Measurements from ENCODE around the gene KCTD20.

KCTD20 gene

DNA sequence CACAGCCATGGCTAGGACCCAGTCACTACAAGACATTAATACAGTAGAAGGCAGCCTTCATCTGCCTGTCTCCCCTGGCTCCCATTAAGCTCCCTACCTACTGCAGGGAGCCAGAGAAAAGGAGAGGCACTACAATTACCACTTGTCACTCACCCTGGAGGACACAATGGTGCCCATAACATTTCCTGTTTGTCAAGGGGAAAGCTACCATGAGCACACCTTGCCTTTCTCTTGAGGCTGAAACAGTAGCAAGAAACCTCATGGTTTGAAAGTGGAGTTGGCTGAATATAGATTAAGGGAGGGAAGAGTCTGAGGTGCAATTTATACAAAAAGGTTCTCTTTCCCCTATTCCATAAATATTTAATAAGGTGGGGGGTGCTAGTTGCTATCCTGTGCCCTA lies 76.6 kb downstream of the KCTD20 start:
- Histone ChIP-seq H3K9ac (ENCODE audit: low read length in 5 of 5) (no peak overlapping the region), H3K9me3 (ENCODE audit: control insufficient read depth in 5 of 5, low read length in 5 of 5) (no peaks in the 10 kb centered on the region), H3K27me3 (ENCODE audit: control insufficient read depth in 5 of 5, insufficient read depth in 4 of 5, low read length in 5 of 5) (no peaks in the 10 kb centered on the region), H3K27ac (ENCODE audit: low read depth, low read length) (no peak overlapping the region), H3K4me1 (ENCODE audit: control insufficient read depth in 5 of 5, insufficient read depth in 5 of 5, low read length in 5 of 5) (peaks cover 0 to 6% (median 0%) of the 10 kb centered on the region in 5 donors), H3K36me3 (ENCODE audit: control insufficient read depth in 5 of 5, insufficient read depth in 5 of 5, low read length in 5 of 5) (peaks cover 49 to 78% (median 64%) of the 10 kb centered on the region in 5 donors), H3K4me3 (ENCODE audit: low read depth in 1 of 5, low read length in 5 of 5) (no peak overlapping the region)

DNA sequence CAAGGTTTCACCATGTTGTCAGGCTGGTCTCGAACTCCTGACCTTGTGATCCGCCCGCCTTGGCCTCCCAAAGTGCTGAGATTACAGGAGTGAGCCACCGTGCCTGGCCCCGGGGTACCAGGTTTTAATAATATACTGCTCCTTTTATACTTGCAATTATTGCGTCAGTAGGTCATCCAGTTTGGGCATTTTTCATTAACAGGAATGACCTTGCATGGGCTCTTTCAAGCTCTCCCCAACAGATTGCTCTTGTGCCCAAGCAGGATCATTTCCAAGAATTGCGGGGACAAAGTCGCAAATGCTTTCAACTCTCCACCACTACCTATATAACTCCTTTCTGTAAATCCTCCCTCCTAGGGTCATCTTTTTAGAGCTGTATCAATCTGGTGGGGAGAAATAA lies 80.7 kb downstream of the KCTD20 start:
- Histone ChIP-seq H3K27me3 (ENCODE audit: control insufficient read depth in 5 of 5, insufficient read depth in 4 of 5, low read length in 5 of 5) (no peaks in the 10 kb centered on the region), H3K4me3 (ENCODE audit: low read depth in 1 of 5, low read length in 5 of 5) (no peak overlapping the region), H3K36me3 (ENCODE audit: control insufficient read depth in 5 of 5, insufficient read depth in 5 of 5, low read length in 5 of 5) (peaks cover 41 to 59% (median 51%) of the 10 kb centered on the region in 5 donors), H3K4me1 (ENCODE audit: control insufficient read depth in 5 of 5, insufficient read depth in 5 of 5, low read length in 5 of 5) (peaks cover 0 to 10% (median 0%) of the 10 kb centered on the region in 5 donors), H3K9ac (ENCODE audit: low read length in 5 of 5) (no peak overlapping the region), H3K9me3 (ENCODE audit: control insufficient read depth in 5 of 5, low read length in 5 of 5) (no peaks in the 10 kb centered on the region), H3K27ac (ENCODE audit: low read depth, low read length) (peak overlapping the region; percentile 43)

DNA sequence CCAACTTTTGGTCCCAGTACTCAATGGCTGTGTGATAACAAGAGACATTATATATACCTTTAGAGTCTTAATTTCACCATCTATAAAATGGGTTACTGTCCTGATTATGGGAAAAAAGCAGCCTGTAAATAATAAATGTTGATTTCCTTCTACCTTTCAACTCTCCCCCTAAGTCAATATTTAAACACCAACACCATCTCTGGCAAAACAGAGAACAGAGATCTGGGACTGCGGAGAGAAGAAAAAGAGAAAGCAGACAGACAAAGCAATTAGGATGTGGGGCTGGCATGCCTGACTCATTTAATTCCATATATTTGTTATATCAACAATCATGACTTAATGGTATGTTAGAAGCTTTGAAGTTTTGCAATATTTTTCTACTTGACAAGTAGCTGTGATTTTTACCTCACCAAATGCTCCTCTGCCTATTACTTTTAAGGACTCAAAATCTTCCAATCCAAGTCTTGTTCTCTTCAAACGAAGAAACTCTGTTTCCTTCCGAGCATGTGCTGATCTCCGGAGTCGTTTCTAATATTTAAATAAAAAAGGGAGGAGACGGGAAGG lies 81.2 kb downstream of the KCTD20 start:
- Histone ChIP-seq H3K4me1 (ENCODE audit: control insufficient read depth in 5 of 5, insufficient read depth in 5 of 5, low read length in 5 of 5) (peaks cover 0 to 14% (median 0%) of the 10 kb centered on the region in 5 donors), H3K9me3 (ENCODE audit: control insufficient read depth in 5 of 5, low read length in 5 of 5) (no peaks in the 10 kb centered on the region), H3K27me3 (ENCODE audit: control insufficient read depth in 5 of 5, insufficient read depth in 4 of 5, low read length in 5 of 5) (no peaks in the 10 kb centered on the region), H3K27ac (ENCODE audit: low read depth, low read length) (peak overlapping the region; percentile 43), H3K36me3 (ENCODE audit: control insufficient read depth in 5 of 5, insufficient read depth in 5 of 5, low read length in 5 of 5) (peaks cover 39 to 53% (median 48%) of the 10 kb centered on the region in 5 donors), H3K9ac (ENCODE audit: low read length in 5 of 5) (no peak overlapping the region), H3K4me3 (ENCODE audit: low read depth in 1 of 5, low read length in 5 of 5) (no peak overlapping the region)

DNA sequence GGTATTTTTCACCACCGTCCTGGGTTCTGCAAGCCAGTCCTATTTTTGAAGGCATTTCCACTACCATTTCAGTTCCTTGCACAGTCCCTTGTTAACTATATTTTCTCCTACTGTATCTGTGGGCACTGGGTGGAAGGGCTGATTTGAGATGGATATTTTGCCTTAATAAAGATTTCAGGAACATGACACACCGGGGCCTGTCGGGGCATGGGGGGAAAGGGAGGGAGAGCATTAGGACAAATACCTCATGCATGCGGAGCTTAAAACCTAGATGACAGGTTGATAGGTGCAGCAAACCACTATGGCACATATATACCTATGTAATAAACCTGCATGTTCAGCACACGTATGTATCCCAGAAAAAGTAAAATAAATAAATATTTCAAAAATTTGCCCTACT lies 82.1 kb downstream of the KCTD20 start:
- Histone ChIP-seq H3K27ac (ENCODE audit: low read depth, low read length) (peak overlapping the region; percentile 43), H3K36me3 (ENCODE audit: control insufficient read depth in 5 of 5, insufficient read depth in 5 of 5, low read length in 5 of 5) (peaks cover 34 to 50% (median 42%) of the 10 kb centered on the region in 5 donors), H3K4me3 (ENCODE audit: low read depth in 1 of 5, low read length in 5 of 5) (no peak overlapping the region), H3K27me3 (ENCODE audit: control insufficient read depth in 5 of 5, insufficient read depth in 4 of 5, low read length in 5 of 5) (no peaks in the 10 kb centered on the region), H3K9me3 (ENCODE audit: control insufficient read depth in 5 of 5, low read length in 5 of 5) (no peaks in the 10 kb centered on the region), H3K4me1 (ENCODE audit: control insufficient read depth in 5 of 5, insufficient read depth in 5 of 5, low read length in 5 of 5) (peaks cover 0 to 14% (median 0%) of the 10 kb centered on the region in 5 donors), H3K9ac (ENCODE audit: low read length in 5 of 5) (no peak overlapping the region)

DNA sequence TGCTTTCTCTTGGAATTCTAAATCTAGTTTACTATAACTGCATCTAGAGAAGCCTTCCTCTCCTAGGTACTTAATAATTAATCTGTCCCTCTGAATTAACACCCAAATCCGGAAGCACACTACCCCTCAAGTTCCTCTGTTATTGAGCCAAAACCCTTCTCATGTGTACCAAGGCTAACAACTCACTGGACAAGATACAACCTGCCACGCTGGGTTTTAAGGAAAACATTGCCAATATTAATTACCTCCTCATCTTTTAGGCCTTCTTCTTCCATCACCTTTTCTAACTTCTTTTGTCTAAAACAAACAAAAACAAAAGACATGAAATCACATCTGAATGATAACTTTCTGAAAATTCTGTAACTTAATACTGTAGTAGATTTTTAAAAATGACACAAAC lies 82.5 kb downstream of the KCTD20 start:
- H3K27ac ChIP-seq (ENCODE audit: low read depth, low read length) = no peak overlapping the region
- H3K9me3 ChIP-seq (ENCODE audit: control insufficient read depth in 5 of 5, low read length in 5 of 5) = no peaks in the 10 kb centered on the region
- H3K4me3 ChIP-seq (ENCODE audit: low read depth in 1 of 5, low read length in 5 of 5) = no peak overlapping the region
- no peaks in the 10 kb centered on the region for H3K27me3 ChIP-seq (ENCODE audit: control insufficient read depth in 5 of 5, insufficient read depth in 4 of 5, low read length in 5 of 5)
- peaks cover 0 to 14% (median 0%) of the 10 kb centered on the region in 5 donors for H3K4me1 ChIP-seq (ENCODE audit: control insufficient read depth in 5 of 5, insufficient read depth in 5 of 5, low read length in 5 of 5)
- H3K36me3 ChIP-seq (ENCODE audit: control insufficient read depth in 5 of 5, insufficient read depth in 5 of 5, low read length in 5 of 5) = peaks cover 32 to 46% (median 38%) of the 10 kb centered on the region in 5 donors
- H3K9ac ChIP-seq (ENCODE audit: low read length in 5 of 5) = no peak overlapping the region

DNA sequence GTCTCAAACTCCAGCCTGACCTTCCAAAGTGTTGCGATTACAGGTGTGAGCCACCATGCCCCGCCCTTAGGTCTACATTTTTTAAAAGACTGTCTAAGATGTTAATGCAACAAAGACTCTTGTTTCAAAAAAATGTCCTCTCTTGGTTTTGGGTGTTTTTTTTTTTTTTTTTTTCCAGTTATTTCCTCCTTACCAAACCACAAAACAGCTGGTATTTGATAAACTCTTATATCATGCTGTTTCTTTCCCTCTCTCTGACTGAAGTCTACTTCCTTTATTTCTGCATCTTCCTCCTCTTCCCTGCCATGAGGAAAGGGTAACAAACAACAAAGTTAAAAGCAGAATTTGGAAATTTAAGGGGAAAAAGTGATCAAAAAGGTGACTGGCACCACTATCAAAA lies 83.3 kb downstream of the KCTD20 start:
- Histone ChIP-seq H3K4me1 (ENCODE audit: control insufficient read depth in 5 of 5, insufficient read depth in 5 of 5, low read length in 5 of 5) (peaks cover 0 to 14% (median 0%) of the 10 kb centered on the region in 5 donors), H3K36me3 (ENCODE audit: control insufficient read depth in 5 of 5, insufficient read depth in 5 of 5, low read length in 5 of 5) (peaks cover 25 to 39% (median 31%) of the 10 kb centered on the region in 5 donors), H3K4me3 (ENCODE audit: low read depth in 1 of 5, low read length in 5 of 5) (no peak overlapping the region), H3K27me3 (ENCODE audit: control insufficient read depth in 5 of 5, insufficient read depth in 4 of 5, low read length in 5 of 5) (no peaks in the 10 kb centered on the region), H3K9ac (ENCODE audit: low read length in 5 of 5) (no peak overlapping the region), H3K9me3 (ENCODE audit: control insufficient read depth in 5 of 5, low read length in 5 of 5) (no peaks in the 10 kb centered on the region), H3K27ac (ENCODE audit: low read depth, low read length) (no peak overlapping the region)

DNA sequence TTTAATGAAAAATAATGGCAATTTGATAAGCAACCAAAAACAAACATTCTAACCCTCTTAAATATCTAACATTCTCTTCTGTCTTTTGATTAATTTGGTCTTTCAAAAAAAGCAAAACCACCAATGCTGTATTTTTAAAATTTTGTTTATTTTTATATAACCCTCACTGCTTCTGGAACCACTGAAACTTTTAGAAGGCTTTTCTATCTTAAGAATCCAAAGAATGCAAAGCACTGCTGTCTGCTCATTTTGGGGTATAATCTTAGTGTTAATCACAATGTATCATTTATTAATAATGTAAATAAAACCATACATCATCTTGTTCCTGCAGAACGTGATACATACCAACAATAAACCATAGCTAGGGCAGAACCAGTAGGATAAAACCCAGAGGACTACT lies 90.5 kb downstream of the KCTD20 start:
- H3K27me3 ChIP-seq (ENCODE audit: control insufficient read depth in 5 of 5, insufficient read depth in 4 of 5, low read length in 5 of 5) = no peaks in the 10 kb centered on the region
- no peak overlapping the region for H3K9ac ChIP-seq (ENCODE audit: low read length in 5 of 5)
- H3K4me3 ChIP-seq (ENCODE audit: low read depth in 1 of 5, low read length in 5 of 5) = no peak overlapping the region
- no peaks in the 10 kb centered on the region for H3K9me3 ChIP-seq (ENCODE audit: control insufficient read depth in 5 of 5, low read length in 5 of 5)
- no peak overlapping the region for H3K27ac ChIP-seq (ENCODE audit: low read depth, low read length)
- peaks cover 7 to 25% (median 14%) of the 10 kb centered on the region in 5 donors for H3K36me3 ChIP-seq (ENCODE audit: control insufficient read depth in 5 of 5, insufficient read depth in 5 of 5, low read length in 5 of 5)
- H3K4me1 ChIP-seq (ENCODE audit: control insufficient read depth in 5 of 5, insufficient read depth in 5 of 5, low read length in 5 of 5) = peaks cover 0 to 6% (median 0%) of the 10 kb centered on the region in 5 donors

DNA sequence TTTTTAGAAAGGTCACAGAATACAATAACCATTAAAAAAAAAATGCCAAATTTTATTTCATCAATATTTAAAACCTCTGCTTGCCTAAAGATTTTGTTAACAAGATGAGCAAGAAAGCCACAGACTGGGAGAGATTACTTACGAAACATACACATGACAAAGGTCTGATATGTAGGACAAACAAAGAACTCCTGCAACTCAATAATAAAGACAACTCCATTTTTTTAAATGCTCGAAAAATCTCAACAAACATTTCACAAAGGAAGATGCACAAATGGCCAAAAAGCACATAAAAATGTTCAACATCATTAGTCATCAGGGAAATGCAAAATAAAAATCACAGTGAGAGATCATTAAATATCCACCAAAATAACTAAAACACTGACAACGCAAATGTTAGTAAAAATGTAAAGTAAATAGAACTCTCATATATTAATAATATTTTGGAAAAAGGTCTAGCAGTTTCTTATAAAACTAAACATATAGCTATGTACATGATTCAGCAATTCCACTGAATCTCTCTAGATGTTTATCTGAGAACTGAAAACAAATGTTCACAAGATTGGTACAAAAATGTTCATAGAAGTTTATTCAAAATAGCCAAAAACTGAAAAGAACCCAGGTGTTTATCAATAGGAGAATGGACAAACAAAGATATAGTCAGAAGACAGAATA lies 94.2 kb downstream of the KCTD20 start:
- H3K36me3 ChIP-seq (ENCODE audit: control insufficient read depth in 5 of 5, insufficient read depth in 5 of 5, low read length in 5 of 5) = peaks cover 13 to 25% (median 18%) of the 10 kb centered on the region in 5 donors
- no peak overlapping the region for H3K9ac ChIP-seq (ENCODE audit: low read length in 5 of 5)
- H3K9me3 ChIP-seq (ENCODE audit: control insufficient read depth in 5 of 5, low read length in 5 of 5) = no peaks in the 10 kb centered on the region
- no peak overlapping the region for H3K27ac ChIP-seq (ENCODE audit: low read depth, low read length)
- H3K4me1 ChIP-seq (ENCODE audit: control insufficient read depth in 5 of 5, insufficient read depth in 5 of 5, low read length in 5 of 5) = peaks cover 0 to 7% (median 0%) of the 10 kb centered on the region in 5 donors
- no peaks in the 10 kb centered on the region for H3K27me3 ChIP-seq (ENCODE audit: control insufficient read depth in 5 of 5, insufficient read depth in 4 of 5, low read length in 5 of 5)
- no peak overlapping the region for H3K4me3 ChIP-seq (ENCODE audit: low read depth in 1 of 5, low read length in 5 of 5)

DNA sequence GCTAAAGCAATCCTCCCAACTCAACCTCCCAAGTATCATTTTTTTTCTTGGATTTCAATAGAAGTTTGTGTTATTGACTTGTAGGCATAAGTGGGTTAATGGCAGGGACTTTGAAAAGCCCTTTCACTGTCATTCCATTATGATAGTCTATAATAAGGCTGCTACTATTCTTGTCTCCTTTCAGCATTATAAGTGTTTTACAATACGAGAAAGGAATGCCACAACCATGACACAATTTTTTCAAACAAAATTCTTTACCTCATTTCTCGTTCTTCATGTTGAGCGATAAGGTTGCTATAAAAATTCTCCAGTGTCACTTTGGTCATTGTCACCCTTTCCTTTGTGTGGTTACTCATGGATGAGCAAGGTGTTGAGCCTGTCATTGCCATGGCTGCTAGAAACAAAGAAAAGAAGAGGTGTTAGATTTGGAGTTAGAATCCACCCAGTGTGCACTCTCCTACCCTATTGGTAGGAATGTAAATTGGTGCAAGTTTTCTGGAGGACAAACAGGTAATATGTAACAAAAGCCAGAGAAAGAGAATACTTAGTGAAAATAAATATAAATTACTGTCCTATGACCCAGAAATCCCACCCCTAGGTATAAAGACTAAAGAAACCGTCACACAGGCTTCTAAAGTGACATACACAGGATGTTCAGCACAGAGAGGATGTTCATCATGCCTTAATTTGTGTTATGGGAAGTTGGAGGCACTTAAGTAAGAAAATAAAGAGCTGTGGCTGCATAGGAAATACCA lies 97.2 kb downstream of the KCTD20 start:
- H3K27ac ChIP-seq (ENCODE audit: low read depth, low read length) = no peak overlapping the region
- no peaks in the 10 kb centered on the region for H3K9me3 ChIP-seq (ENCODE audit: control insufficient read depth in 5 of 5, low read length in 5 of 5)
- H3K4me1 ChIP-seq (ENCODE audit: control insufficient read depth in 5 of 5, insufficient read depth in 5 of 5, low read length in 5 of 5) = peaks cover 0 to 24% (median 19%) of the 10 kb centered on the region in 5 donors
- peaks cover 12 to 25% (median 16%) of the 10 kb centered on the region in 5 donors for H3K36me3 ChIP-seq (ENCODE audit: control insufficient read depth in 5 of 5, insufficient read depth in 5 of 5, low read length in 5 of 5)
- no peak overlapping the region for H3K4me3 ChIP-seq (ENCODE audit: low read depth in 1 of 5, low read length in 5 of 5)
- no peak overlapping the region for H3K9ac ChIP-seq (ENCODE audit: low read length in 5 of 5)
- H3K27me3 ChIP-seq (ENCODE audit: control insufficient read depth in 5 of 5, insufficient read depth in 4 of 5, low read length in 5 of 5) = no peaks in the 10 kb centered on the region

Measured in subcutaneous abdominal adipose tissue (tissue), 5 donors.